GM12892 (cell line): Measurements from ENCODE around the gene SEMA6C.

ENCODE experiments used
- POLR2A ChIP-seq: IDR thresholded peaks from 2 replicates; pipeline ENCODE4 v1.6.1; 2011; ENCODE audit warnings: low read depth, low read length, control low read depth
- POLR2AphosphoS5 ChIP-seq: IDR thresholded peaks from 2 replicates; pipeline ENCODE4 v1.6.1; 2011; ENCODE audit warnings: low read depth, low read length, control low read depth

- TF ChIP-seq POLR2AphosphoS5: no peak
- TF ChIP-seq POLR2A: no peak
These were observed 12.9 kb upstream of the SEMA6C start for GRCh38 chr1:151159373-151159772.
